NCI-H82 treated with DMSO at 0.1 percent for 48 hours (cell line): ENCODE measurements around the gene PRF1.
"Not testable (repeated sequence)": the region's sequence is repeated elsewhere in the genome, so short reads cannot be mapped to it uniquely, and the experiment has no call there.

Source experiments
- DNase-seq: peaks from one replicate; lab custom pipeline; 2025; ENCODE audit not compliant: unreplicated experiment; lab: John Stamatoyannopoulos, UW

Gene PRF1

GRCh38 chr10:70594161-70594560 is 8.4 kb downstream of the PRF1 start:
- no peak for DNase-seq

GRCh38 chr10:70593513-70593890 is 9.0 kb downstream of the PRF1 start:
- no peak for DNase-seq

GRCh38 chr10:70592746-70593512 is 9.6 kb downstream of the PRF1 start:
- DNase-seq = no peak

GRCh38 chr10:70592186-70592735 is 10.3 kb downstream of the PRF1 start:
- DNase-seq = no peak

GRCh38 chr10:70590655-70591416 is 11.7 kb downstream of the PRF1 start:
- DNase-seq = no peak

GRCh38 chr10:70589762-70590654 is 12.5 kb downstream of the PRF1 start:
- DNase-seq = peak; percentile 81

- no peak for DNase-seq
Observed at GRCh38 chr10:70588859-70589570, 13.5 kb downstream of the PRF1 start.

GRCh38 chr10:70588255-70588654 is 14.3 kb downstream of the PRF1 start:
- no peak for DNase-seq

- no peak for DNase-seq
Observed at GRCh38 chr10:70587045-70587658, 15.4 kb downstream of the PRF1 start.

- no peak for DNase-seq
Observed at GRCh38 chr10:70586348-70586930, 16.1 kb downstream of the PRF1 start.

- DNase-seq = no peak
Observed at GRCh38 chr10:70585578-70586169, 16.9 kb downstream of the PRF1 start.

- peak; percentile 89 for DNase-seq
Observed at GRCh38 chr10:70584909-70585544, 17.5 kb downstream of the PRF1 start.

- no peak for DNase-seq
Observed at GRCh38 chr10:70584366-70584765, 18.2 kb downstream of the PRF1 start.

- DNase-seq = no peak
Observed at GRCh38 chr10:70583669-70584037, 18.9 kb downstream of the PRF1 start.

GRCh38 chr10:70582793-70583668 is 19.5 kb downstream of the PRF1 start:
- DNase-seq = no peak

- not testable (repeated sequence) for DNase-seq
Observed at GRCh38 chr10:70581176-70581575, 21.4 kb downstream of the PRF1 start.

- DNase-seq = no peak
Observed at GRCh38 chr10:70579234-70580002, 23.1 kb downstream of the PRF1 start.
